ENCODE data around the gene KRT3. TPM values are rescaled to one million over a fixed set of nuclear protein-coding genes. Genes with fewer than 3 reads are reported as not detected.

Gene KRT3
- total RNA-seq, 1 experiment from 2014 or later = not detected

DNA sequence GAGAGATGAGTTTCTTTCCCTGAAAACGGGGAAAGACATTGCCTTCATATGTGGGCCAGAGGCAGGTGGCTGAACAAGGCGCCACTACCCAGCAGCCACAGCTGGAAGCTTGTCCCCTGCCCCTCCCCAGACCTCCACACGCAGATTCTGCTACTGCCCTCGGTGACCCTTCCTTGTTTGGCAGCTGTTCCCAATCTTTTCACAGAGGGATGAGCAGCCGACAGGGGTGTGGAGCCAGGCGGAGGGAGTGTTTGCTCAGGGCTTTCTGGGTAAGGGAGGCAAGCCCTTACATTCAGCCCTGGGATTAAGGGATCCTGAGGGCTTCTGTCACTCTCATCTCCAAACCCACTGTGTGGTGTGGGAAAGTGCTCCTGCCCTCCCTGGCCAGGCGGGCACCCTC lies 22.5 kb upstream of the KRT3 start:
- in situ Hi-C loops (cut with HindIII; ENCODE audit: low pct_unique_long_range_greater_than_20kb, low sequenced_read_pairs) = no loop called here
- H3K27me3 ChIP-seq (ENCODE audit: control insufficient read depth, insufficient read depth, low read length) = no peaks in the 10 kb centered on the region
- BruUV-seq (replicated peaks) = no TSS peak
- DNase-seq (ENCODE audit: low read depth, low spot score) = no peak
- TF ChIP-seq, protein P1, sequence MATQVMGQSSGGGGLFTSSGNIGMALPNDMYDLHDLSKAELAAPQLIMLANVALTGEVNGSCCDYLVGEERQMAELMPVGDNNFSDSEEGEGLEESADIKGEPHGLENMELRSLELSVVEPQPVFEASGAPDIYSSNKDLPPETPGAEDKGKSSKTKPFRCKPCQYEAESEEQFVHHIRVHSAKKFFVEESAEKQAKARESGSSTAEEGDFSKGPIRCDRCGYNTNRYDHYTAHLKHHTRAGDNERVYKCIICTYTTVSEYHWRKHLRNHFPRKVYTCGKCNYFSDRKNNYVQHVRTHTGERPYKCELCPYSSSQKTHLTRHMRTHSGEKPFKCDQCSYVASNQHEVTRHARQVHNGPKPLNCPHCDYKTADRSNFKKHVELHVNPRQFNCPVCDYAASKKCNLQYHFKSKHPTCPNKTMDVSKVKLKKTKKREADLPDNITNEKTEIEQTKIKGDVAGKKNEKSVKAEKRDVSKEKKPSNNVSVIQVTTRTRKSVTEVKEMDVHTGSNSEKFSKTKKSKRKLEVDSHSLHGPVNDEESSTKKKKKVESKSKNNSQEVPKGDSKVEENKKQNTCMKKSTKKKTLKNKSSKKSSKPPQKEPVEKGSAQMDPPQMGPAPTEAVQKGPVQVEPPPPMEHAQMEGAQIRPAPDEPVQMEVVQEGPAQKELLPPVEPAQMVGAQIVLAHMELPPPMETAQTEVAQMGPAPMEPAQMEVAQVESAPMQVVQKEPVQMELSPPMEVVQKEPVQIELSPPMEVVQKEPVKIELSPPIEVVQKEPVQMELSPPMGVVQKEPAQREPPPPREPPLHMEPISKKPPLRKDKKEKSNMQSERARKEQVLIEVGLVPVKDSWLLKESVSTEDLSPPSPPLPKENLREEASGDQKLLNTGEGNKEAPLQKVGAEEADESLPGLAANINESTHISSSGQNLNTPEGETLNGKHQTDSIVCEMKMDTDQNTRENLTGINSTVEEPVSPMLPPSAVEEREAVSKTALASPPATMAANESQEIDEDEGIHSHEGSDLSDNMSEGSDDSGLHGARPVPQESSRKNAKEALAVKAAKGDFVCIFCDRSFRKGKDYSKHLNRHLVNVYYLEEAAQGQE (IDR thresholded peaks at IDR 0.05; ENCODE audit: insufficient read depth in 1 of 2, low read depth in 2 of 2, low read length in 1 of 2) = no peak
- TF ChIP-seq POLR2AphosphoS5 (IDR thresholded peaks at IDR 0.05; ENCODE audit: low read depth, low read length) = no peak
- TF ChIP-seq, protein P2, sequence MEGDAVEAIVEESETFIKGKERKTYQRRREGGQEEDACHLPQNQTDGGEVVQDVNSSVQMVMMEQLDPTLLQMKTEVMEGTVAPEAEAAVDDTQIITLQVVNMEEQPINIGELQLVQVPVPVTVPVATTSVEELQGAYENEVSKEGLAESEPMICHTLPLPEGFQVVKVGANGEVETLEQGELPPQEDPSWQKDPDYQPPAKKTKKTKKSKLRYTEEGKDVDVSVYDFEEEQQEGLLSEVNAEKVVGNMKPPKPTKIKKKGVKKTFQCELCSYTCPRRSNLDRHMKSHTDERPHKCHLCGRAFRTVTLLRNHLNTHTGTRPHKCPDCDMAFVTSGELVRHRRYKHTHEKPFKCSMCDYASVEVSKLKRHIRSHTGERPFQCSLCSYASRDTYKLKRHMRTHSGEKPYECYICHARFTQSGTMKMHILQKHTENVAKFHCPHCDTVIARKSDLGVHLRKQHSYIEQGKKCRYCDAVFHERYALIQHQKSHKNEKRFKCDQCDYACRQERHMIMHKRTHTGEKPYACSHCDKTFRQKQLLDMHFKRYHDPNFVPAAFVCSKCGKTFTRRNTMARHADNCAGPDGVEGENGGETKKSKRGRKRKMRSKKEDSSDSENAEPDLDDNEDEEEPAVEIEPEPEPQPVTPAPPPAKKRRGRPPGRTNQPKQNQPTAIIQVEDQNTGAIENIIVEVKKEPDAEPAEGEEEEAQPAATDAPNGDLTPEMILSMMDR (IDR thresholded peaks at IDR 0.05) = no peak
- no peak for TF ChIP-seq TCF7L2 (IDR thresholded peaks at IDR 0.05; ENCODE audit: low read depth, low read length)
- TF ChIP-seq SIN3A (IDR thresholded peaks at IDR 0.05; ENCODE audit: borderline replicate concordance, insufficient read depth, low read depth, low read length) = no peak
- H3K4me3 ChIP-seq (ENCODE audit: low read depth in 2 of 2, low read length in 2 of 2) = no peak overlapping the region
- ChIA-PET POLR2A (no interaction called here), CTCF (no interaction called here)
- no peak for ATAC-seq
- peaks cover 12% of the 10 kb centered on the region for H3K4me1 ChIP-seq (ENCODE audit: control insufficient read depth, insufficient read depth, low read length)
- no peak overlapping the region for H3K27ac ChIP-seq (ENCODE audit: low read length)
- no peaks in the 10 kb centered on the region for H3K9me3 ChIP-seq (ENCODE audit: control insufficient read depth, insufficient read depth, low read depth, low read length)
- H3K36me3 ChIP-seq (ENCODE audit: control insufficient read depth, insufficient read depth, low read length) = no peaks in the 10 kb centered on the region
- intact Hi-C loops (cut with micrococcal nuclease; ENCODE audit: unreplicated experiment) = no loop called here

DNA sequence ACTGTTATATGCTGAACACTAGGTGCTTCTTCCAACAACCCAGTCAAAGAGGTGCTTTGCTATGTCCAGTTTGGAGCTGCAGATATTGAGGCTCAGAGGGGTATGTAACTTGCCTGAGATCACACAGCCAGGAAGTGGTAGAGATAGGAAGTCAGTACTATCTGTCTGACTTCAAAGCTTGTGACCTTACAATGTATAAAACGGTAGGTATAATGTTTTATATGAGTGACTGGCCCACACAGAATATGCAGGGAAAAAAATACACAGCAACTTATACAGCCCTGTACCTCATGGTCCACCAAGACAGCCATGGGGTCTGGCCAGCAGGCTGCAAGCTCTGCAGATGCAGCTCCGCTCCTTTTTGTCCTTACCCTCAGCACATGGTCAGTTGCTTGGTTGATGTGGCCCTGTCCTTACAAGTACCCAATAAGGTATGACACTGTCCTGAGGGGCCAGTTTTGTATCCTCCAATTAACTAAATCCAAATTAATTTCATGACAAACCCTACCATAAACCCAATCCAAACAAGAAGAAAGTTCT lies 21.9 kb upstream of the KRT3 start:
- Histone ChIP-seq H3K27ac (ENCODE audit: low read length) (no peak overlapping the region), H3K4me3 (ENCODE audit: low read depth in 2 of 2, low read length in 2 of 2) (no peak overlapping the region), H3K27me3 (ENCODE audit: control insufficient read depth, insufficient read depth, low read length) (no peaks in the 10 kb centered on the region; the same call in 1 of the 2 replicates), H3K36me3 (ENCODE audit: control insufficient read depth, insufficient read depth, low read length) (no peaks in the 10 kb centered on the region), H3K9me3 (ENCODE audit: control insufficient read depth, insufficient read depth, low read depth, low read length) (no peaks in the 10 kb centered on the region), H3K4me1 (ENCODE audit: control insufficient read depth, insufficient read depth, low read length) (peaks cover 12% of the 10 kb centered on the region)
- ChIA-PET POLR2A (no interaction called here), CTCF (no interaction called here)
- DNase-seq (ENCODE audit: low read depth, low spot score) (no peak), ATAC-seq (no peak)
- in situ Hi-C loops (cut with HindIII; ENCODE audit: low pct_unique_long_range_greater_than_20kb, low sequenced_read_pairs) = no loop called here
- BruUV-seq (replicated peaks) = no TSS peak
- intact Hi-C loops (cut with micrococcal nuclease; ENCODE audit: unreplicated experiment) = no loop called here
- TF ChIP-seq TCF7L2 (IDR thresholded peaks at IDR 0.05; ENCODE audit: low read depth, low read length) (no peak), SIN3A (IDR thresholded peaks at IDR 0.05; ENCODE audit: borderline replicate concordance, insufficient read depth, low read depth, low read length) (no peak), POLR2AphosphoS5 (IDR thresholded peaks at IDR 0.05; ENCODE audit: low read depth, low read length) (no peak)
- TF ChIP-seq, protein P2 (IDR thresholded peaks at IDR 0.05) = no peak
- TF ChIP-seq, protein P1 (IDR thresholded peaks at IDR 0.05; ENCODE audit: insufficient read depth in 1 of 2, low read depth in 2 of 2, low read length in 1 of 2) = no peak

Measured in Panc1 (cell line).